Neutrophil (primary cell): ENCODE measurements around the gene PINK1.

ENCODE experiments used
- H3K27ac ChIP-seq: fragments of 200-600 bp; sonication (generic); 2 replicates; pipeline ENCODE4 v1.5.1; 2016; ENCODE audit warnings: mild to moderate bottlenecking, moderate library complexity
- H3K27me3 ChIP-seq: fragments of 200-600 bp; sonication (generic); 2 replicates; pipeline ENCODE4 v1.6.0; 2016; ENCODE audit warnings: mild to moderate bottlenecking
- H3K36me3 ChIP-seq: fragments of 200-600 bp; sonication (generic); 2 replicates; pipeline ENCODE4 v1.5.1; 2017
- H3K4me1 ChIP-seq, 2 experiments: fragments of 200-600 bp in 1 of 2; sonication (generic) in 1 of 2; 1 replicate in 1 of 2; 2 replicates in 1 of 2; pipeline versions ENCODE4 v1.5.1 to v1.6.1; 2013 to 2016; ENCODE audit warnings: low read depth in 1 of 2, low read length in 1 of 2, mild to moderate bottlenecking in 1 of 2, moderate library complexity in 1 of 2; ENCODE audit not compliant: control insufficient read depth in 1 of 2, insufficient read depth in 1 of 2
- H3K4me3 ChIP-seq, 2 experiments: fragments of 200-600 bp in 1 of 2; sonication (generic) in 1 of 2; 1 replicate in 1 of 2; 2 replicates in 1 of 2; pipeline ENCODE4 v1.5.1; 2013 to 2016; ENCODE audit warnings: low read depth in 1 of 2, low read length in 1 of 2, mild to moderate bottlenecking in 1 of 2, moderate library complexity in 1 of 2
- H3K9me3 ChIP-seq: fragments of 200-600 bp; sonication (generic); 2 replicates; pipeline ENCODE4 v1.5.1; 2016
- CTCF ChIP-seq: fragments of 200-600 bp; sonication (generic); IDR thresholded peaks from 2 replicates; pipeline ENCODE4 v1.5.1; 2016; ENCODE audit warnings: antibody characterized with exemption

Gene PINK1

DNA sequence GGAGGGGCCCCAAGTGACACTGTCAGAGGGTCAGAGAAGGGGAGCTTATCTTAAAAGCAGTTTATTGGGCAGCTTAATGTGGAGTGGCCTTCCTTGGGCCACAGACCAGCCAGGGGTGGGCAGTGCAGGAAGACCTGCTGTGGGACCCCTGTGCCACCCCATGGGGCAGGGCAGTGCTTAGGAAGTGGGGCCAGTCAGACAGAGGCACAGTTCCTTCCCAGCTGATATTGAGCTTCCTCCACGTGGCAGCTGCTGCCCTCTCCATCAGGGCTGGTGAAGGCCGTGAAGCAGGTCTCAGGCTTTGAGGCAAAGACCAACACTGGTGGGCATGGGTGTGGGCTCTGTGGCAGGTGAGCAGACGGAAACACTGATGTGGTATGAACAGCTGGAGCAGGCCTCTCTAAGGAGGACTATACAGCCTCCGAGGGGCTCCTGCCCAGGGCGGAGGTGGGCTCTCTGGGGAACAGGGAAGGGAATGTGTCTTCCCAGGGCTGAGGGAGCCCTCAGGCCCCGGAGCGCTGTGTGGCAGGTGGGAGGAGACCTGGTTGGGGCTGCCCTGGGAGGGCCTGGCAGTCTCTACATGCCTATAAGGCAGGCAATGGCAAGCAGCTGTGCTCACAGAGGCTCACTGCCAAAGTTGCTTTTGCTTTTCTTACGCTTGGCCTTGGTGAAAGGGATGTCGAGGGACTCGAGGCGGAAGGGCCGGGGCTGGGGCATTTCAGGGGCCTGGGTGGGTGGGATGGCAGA is 30.9 kb downstream of the PINK1 start:
- H3K9me3 ChIP-seq, result no peaks in the 10 kb centered on the region
- H3K27ac ChIP-seq, result no peak overlapping the region
- H3K4me3 ChIP-seq, result no peak overlapping the region
- H3K27me3 ChIP-seq, result no peaks in the 10 kb centered on the region
- H3K4me1 ChIP-seq, result peaks cover 16% of the 10 kb centered on the region in 2 experiments
- no peak for TF ChIP-seq CTCF
- H3K36me3 ChIP-seq, result no peaks in the 10 kb centered on the region

DNA sequence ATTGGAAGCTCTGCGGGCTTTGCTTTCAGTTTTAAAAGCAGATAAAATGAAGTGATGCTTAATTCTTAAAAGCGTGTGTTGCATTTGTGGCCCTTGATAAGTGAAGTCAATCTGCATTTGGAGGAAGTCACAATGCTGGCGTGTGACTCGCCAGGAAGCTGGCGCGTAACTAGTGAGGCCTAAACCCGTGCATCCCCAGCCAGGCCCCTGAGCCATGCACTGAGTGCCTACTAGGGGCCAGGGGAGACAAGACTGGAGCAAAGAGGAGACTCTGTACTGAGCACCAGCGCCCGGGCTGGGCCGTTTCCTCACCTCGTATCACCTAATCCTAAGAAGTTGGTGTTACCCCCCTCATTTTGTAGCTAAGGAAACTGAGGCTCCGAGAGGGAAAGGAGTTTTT is 32.5 kb downstream of the PINK1 start:
- peaks cover 7 to 8% of the 10 kb centered on the region in 2 experiments for H3K4me1 ChIP-seq
- TF ChIP-seq CTCF, result no peak
- no peak overlapping the region for H3K4me3 ChIP-seq
- no peaks in the 10 kb centered on the region for H3K27me3 ChIP-seq
- no peaks in the 10 kb centered on the region for H3K36me3 ChIP-seq
- H3K9me3 ChIP-seq, result no peaks in the 10 kb centered on the region
- H3K27ac ChIP-seq, result no peak overlapping the region

DNA sequence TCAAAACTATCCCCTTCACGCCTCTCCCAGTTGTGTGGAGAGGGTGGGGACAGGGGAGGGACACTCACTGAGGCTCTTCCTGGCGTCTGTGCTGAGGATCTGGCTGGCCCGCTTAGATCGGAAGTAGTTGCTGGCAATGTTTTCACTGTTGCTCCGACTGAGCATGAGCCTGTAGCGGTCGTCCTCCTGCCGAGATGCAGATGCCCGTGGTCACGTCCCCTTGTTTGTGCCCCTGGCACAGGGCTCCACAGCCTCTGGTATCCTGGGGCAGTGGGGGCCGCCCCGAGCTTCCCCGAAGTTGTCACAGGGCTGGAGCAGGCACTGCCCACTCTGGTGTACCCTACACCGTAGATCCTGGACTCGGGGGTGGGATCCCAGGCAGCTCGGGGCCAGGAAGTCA is 32.9 kb downstream of the PINK1 start:
- peaks cover 4 to 7% of the 10 kb centered on the region in 2 experiments for H3K4me1 ChIP-seq
- H3K27me3 ChIP-seq, result no peaks in the 10 kb centered on the region
- no peaks in the 10 kb centered on the region for H3K9me3 ChIP-seq
- no peaks in the 10 kb centered on the region for H3K36me3 ChIP-seq
- H3K4me3 ChIP-seq, result no peak overlapping the region
- H3K27ac ChIP-seq, result no peak overlapping the region
- no peak for TF ChIP-seq CTCF

GRCh38 chr1:20666804-20667203 is 33.5 kb downstream of the PINK1 start:
- Histone ChIP-seq H3K4me3 (no peak overlapping the region), H3K36me3 (no peaks in the 10 kb centered on the region), H3K27me3 (no peaks in the 10 kb centered on the region), H3K9me3 (no peaks in the 10 kb centered on the region), H3K4me1 (peaks cover 2 to 3% of the 10 kb centered on the region in 2 experiments), H3K27ac (no peak overlapping the region)
- TF ChIP-seq CTCF, result no peak

GRCh38 chr1:20668581-20668980 is 35.3 kb downstream of the PINK1 start:
- H3K4me3 ChIP-seq, result no peak overlapping the region
- H3K27ac ChIP-seq, result no peak overlapping the region
- H3K36me3 ChIP-seq, result no peaks in the 10 kb centered on the region
- no peak for TF ChIP-seq CTCF
- no peaks in the 10 kb centered on the region for H3K27me3 ChIP-seq
- H3K4me1 ChIP-seq, result no peaks in the 10 kb centered on the region
- no peaks in the 10 kb centered on the region for H3K9me3 ChIP-seq
